WTC11 (cell line): ENCODE results near the gene B3GALT5. TPM values are rescaled to one million over a fixed set of nuclear protein-coding genes. Genes with fewer than 3 reads are reported as not detected.

Source experiments
- ATAC-seq: fragments of 200-7000 bp; cut with Tn5 transposase; 2 replicates; pipeline ENCODE4 v1.10.0; 2021; ENCODE audit warnings: mild to moderate bottlenecking, moderate library complexity
- CTCF ChIA-PET: fragments of 300-600 bp; sonication (Branson Sonifier 250); formaldehyde crosslinking; loops from one replicate; lab custom pipeline; 2021; ENCODE audit warnings: antibody characterized with exemption; lab: Charles Lee
- POLR2A ChIA-PET: fragments of 350-600 bp; sonication (Branson Sonifier 250); formaldehyde crosslinking; loops from one replicate; lab custom pipeline; 2021; ENCODE audit warnings: antibody characterized with exemption; lab: Charles Lee
- DNase-seq: peaks from one replicate; pipeline ENCODE4 v3.0.0; 2021; ENCODE audit warnings: low spot score
- H3K27ac Mint-ChIP-seq: 2 replicates; pipeline ENCODE4 v1.8.0; 2021; ENCODE audit warnings: mixed read lengths
- H3K27me3 Mint-ChIP-seq: 2 replicates; pipeline ENCODE4 v1.8.0; 2021; ENCODE audit warnings: low read depth, mild to moderate bottlenecking, moderate library complexity, mixed read lengths
- H3K36me3 Mint-ChIP-seq: 2 replicates; pipeline ENCODE4 v1.8.0; 2021; ENCODE audit warnings: mixed read lengths
- H3K4me1 Mint-ChIP-seq: 2 replicates; pipeline ENCODE4 v1.8.0; 2022; ENCODE audit warnings: mixed read lengths
- H3K4me3 Mint-ChIP-seq: 2 replicates; pipeline ENCODE4 v1.8.0; 2021; ENCODE audit warnings: mild to moderate bottlenecking, moderate library complexity, mixed read lengths
- H3K9me3 Mint-ChIP-seq: 2 replicates; pipeline ENCODE4 v1.8.0; 2021; ENCODE audit warnings: mixed read lengths
- ATF3 ChIP-seq: sonication (generic); formaldehyde crosslinking; conservative IDR thresholded peaks from 2 replicates; pipeline ENCODE4 v1.8.1; 2022; ENCODE audit warnings: mild to moderate bottlenecking, missing genetic modification reagents
- E2F4 ChIP-seq: sonication (generic); formaldehyde crosslinking; IDR thresholded peaks from 2 replicates; pipeline ENCODE4 v1.8.1; 2022; ENCODE audit warnings: low read depth, mild to moderate bottlenecking, moderate library complexity, missing genetic modification reagents, borderline replicate concordance
- ERG ChIP-seq: fragments of 250-450 bp; sonication (Bioruptor Pico); IDR thresholded peaks from 2 replicates; pipeline ENCODE4 v1.8.0; 2021; ENCODE audit warnings: mild to moderate bottlenecking
- JUN ChIP-seq: sonication (generic); formaldehyde crosslinking; IDR thresholded peaks from 2 replicates; pipeline ENCODE4 v1.8.0; 2023; ENCODE audit warnings: mild to moderate bottlenecking, missing genetic modification reagents
- SP1 ChIP-seq: sonication (generic); formaldehyde crosslinking; conservative IDR thresholded peaks from 2 replicates; pipeline ENCODE4 v1.8.1; 2022; ENCODE audit warnings: missing genetic modification reagents
- TEAD4 ChIP-seq: sonication (generic); formaldehyde crosslinking; IDR thresholded peaks from 2 replicates; pipeline ENCODE4 v1.8.0; 2022; ENCODE audit warnings: mild to moderate bottlenecking, missing genetic modification reagents
- ZNF281 ChIP-seq: sonication (generic); formaldehyde crosslinking; IDR thresholded peaks from 2 replicates; pipeline ENCODE4 v1.8.0; 2023; ENCODE audit warnings: mild to moderate bottlenecking, missing genetic modification reagents
- ZNF416 ChIP-seq: fragments of 250-450 bp; sonication (Bioruptor Pico); IDR thresholded peaks from 2 replicates; pipeline ENCODE4 v1.9.0; 2021; ENCODE audit warnings: mild to moderate bottlenecking, inconsistent platforms
- ZNF532 ChIP-seq: fragments of 250-450 bp; sonication (Bioruptor Pico); IDR thresholded peaks from 2 replicates; pipeline ENCODE4 v1.9.0; 2021; ENCODE audit warnings: mild to moderate bottlenecking, borderline replicate concordance
- total RNA-seq: library from RNA; stranded (reverse); gene quantifications from 3 replicates; pipeline ENCODE4 v1.2.3, GENCODE V29; 2021
- TF ChIP-seq, protein P1 (sequence below): sonication (generic); formaldehyde crosslinking; IDR thresholded peaks from 2 replicates; pipeline ENCODE4 v1.8.1; 2023; ENCODE audit warnings: mild to moderate bottlenecking, missing genetic modification reagents, borderline replicate concordance
- TF ChIP-seq, protein P2 (sequence below): sonication (generic); formaldehyde crosslinking; IDR thresholded peaks from 2 replicates; pipeline ENCODE4 v1.8.0; 2022; ENCODE audit warnings: missing genetic modification reagents
- TF ChIP-seq, protein P3 (sequence below): sonication (generic); formaldehyde crosslinking; IDR thresholded peaks from 2 replicates; pipeline ENCODE4 v1.8.0; 2023; ENCODE audit warnings: missing genetic modification reagents

The B3GALT5 gene
- total RNA-seq, 1 experiment from 2014 or later: 25.8 TPM

GRCh38 chr21:39564200-39564599 lies 48.5 kb upstream of the B3GALT5 start (continued):
- TF ChIP-seq ZNF281 (CRISPR knock-in tag) (no peak), E2F4 (CRISPR knock-in tag) (no peak), JUN (no peak)
- TF ChIP-seq, protein P1, sequence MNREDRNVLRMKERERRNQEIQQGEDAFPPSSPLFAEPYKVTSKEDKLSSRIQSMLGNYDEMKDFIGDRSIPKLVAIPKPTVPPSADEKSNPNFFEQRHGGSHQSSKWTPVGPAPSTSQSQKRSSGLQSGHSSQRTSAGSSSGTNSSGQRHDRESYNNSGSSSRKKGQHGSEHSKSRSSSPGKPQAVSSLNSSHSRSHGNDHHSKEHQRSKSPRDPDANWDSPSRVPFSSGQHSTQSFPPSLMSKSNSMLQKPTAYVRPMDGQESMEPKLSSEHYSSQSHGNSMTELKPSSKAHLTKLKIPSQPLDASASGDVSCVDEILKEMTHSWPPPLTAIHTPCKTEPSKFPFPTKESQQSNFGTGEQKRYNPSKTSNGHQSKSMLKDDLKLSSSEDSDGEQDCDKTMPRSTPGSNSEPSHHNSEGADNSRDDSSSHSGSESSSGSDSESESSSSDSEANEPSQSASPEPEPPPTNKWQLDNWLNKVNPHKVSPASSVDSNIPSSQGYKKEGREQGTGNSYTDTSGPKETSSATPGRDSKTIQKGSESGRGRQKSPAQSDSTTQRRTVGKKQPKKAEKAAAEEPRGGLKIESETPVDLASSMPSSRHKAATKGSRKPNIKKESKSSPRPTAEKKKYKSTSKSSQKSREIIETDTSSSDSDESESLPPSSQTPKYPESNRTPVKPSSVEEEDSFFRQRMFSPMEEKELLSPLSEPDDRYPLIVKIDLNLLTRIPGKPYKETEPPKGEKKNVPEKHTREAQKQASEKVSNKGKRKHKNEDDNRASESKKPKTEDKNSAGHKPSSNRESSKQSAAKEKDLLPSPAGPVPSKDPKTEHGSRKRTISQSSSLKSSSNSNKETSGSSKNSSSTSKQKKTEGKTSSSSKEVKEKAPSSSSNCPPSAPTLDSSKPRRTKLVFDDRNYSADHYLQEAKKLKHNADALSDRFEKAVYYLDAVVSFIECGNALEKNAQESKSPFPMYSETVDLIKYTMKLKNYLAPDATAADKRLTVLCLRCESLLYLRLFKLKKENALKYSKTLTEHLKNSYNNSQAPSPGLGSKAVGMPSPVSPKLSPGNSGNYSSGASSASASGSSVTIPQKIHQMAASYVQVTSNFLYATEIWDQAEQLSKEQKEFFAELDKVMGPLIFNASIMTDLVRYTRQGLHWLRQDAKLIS: no peak

DNA sequence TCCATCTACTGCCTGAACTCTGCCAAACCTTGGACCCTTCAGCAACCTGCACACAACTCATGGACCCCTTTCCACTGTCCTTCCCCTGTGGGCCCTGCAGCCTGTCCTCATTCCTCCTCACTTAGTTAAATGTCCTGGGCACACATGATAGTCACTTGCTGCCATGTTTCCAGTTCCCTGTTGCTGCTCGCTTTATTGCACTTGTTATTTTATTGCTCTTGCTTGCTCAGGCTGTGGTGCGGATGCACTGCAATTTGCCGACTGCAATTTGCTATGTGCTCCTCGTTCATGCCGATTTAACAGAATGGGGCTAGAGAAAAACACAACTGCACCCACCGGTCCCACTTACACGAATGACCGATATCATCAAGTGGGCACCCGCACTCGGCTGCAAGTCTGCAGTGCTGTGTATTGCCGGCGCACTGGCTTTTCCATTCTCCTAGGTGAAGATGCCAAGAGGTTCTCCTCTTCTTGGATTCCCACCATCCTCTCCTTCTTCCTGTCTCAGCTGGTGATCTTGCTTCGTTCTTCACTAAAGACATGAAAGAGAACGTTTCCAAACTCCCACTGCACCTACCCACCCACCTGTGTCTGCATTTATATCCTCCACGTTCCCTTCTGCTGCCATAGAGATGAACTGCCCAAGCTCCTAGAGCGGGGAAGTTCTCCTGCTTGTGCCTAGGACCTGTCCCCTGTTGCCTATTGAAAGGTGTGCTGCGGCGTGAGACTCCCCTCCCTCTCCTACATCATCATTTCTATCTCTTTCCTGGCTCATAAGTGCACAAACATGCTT lies 45.4 kb upstream of the B3GALT5 start:
- H3K36me3 Mint-ChIP-seq: no peaks in the 10 kb centered on the region
- H3K27me3 Mint-ChIP-seq: no peaks in the 10 kb centered on the region
- H3K4me1 Mint-ChIP-seq: peaks cover 14% of the 10 kb centered on the region
- ATAC-seq: no peak
- POLR2A ChIA-PET: no interaction called here
- no peak for TF ChIP-seq TEAD4 (CRISPR knock-in tag)
- TF ChIP-seq, protein P2, sequence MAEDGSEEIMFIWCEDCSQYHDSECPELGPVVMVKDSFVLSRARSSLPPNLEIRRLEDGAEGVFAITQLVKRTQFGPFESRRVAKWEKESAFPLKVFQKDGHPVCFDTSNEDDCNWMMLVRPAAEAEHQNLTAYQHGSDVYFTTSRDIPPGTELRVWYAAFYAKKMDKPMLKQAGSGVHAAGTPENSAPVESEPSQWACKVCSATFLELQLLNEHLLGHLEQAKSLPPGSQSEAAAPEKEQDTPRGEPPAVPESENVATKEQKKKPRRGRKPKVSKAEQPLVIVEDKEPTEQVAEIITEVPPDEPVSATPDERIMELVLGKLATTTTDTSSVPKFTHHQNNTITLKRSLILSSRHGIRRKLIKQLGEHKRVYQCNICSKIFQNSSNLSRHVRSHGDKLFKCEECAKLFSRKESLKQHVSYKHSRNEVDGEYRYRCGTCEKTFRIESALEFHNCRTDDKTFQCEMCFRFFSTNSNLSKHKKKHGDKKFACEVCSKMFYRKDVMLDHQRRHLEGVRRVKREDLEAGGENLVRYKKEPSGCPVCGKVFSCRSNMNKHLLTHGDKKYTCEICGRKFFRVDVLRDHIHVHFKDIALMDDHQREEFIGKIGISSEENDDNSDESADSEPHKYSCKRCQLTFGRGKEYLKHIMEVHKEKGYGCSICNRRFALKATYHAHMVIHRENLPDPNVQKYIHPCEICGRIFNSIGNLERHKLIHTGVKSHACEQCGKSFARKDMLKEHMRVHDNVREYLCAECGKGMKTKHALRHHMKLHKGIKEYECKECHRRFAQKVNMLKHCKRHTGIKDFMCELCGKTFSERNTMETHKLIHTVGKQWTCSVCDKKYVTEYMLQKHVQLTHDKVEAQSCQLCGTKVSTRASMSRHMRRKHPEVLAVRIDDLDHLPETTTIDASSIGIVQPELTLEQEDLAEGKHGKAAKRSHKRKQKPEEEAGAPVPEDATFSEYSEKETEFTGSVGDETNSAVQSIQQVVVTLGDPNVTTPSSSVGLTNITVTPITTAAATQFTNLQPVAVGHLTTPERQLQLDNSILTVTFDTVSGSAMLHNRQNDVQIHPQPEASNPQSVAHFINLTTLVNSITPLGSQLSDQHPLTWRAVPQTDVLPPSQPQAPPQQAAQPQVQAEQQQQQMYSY (CRISPR knock-in tag): 0 out of 2 replicates have a peak, but pooled peaks have one; percentile 9
- CTCF ChIA-PET: interaction anchor here (1.9 kb wide), 1 partner anchor 14 kb away, joined by 10 read pairs; no protein-coding TSS in a partner anchor
- no peak for DNase-seq
- H3K9me3 Mint-ChIP-seq: peaks cover 1% of the 10 kb centered on the region; the same call in 1 of the 2 replicates
- no peak overlapping the region for H3K27ac Mint-ChIP-seq
- H3K4me3 Mint-ChIP-seq: no peak overlapping the region

DNA sequence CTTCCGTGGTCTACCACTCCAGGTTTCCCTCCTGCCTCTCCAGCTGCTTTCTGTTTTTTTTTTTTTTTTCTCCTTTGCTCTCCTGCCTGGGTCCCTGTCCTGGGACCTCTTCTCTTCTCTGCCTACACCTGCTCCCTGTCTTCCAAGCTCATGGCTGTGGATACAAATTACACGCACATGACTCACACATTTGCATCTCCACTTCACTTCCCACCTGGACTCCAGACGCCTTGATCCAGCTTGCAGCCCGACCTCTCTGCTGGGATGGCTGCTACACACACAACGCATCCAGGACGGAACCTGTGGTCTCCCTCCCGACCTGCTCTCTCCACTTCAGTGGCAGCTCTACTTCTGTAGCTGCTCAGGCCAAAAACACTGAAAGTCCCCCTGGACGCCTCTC lies 44.4 kb upstream of the B3GALT5 start:
- H3K27me3 Mint-ChIP-seq: no peaks in the 10 kb centered on the region
- CTCF ChIA-PET: interaction anchor here (0.7 to 1.9 kb wide), 2 partner anchors 13 to 37 kb away, joined by 3 to 10 read pairs; no protein-coding TSS in a partner anchor
- POLR2A ChIA-PET: no interaction called here
- DNase-seq: no peak
- H3K9me3 Mint-ChIP-seq: peaks cover 11% of the 10 kb centered on the region; the same call in 1 of the 2 replicates
- H3K36me3 Mint-ChIP-seq: no peaks in the 10 kb centered on the region; the same call in 1 of the 2 replicates
- peak; percentile 62 for ATAC-seq
- no peak overlapping the region for H3K4me3 Mint-ChIP-seq
- H3K27ac Mint-ChIP-seq: no peak overlapping the region
- peaks cover 8% of the 10 kb centered on the region for H3K4me1 Mint-ChIP-seq
- no peak for TF ChIP-seq ZNF532 (CRISPR knock-in tag)
- TF ChIP-seq ZNF416: no peak
- no peak for TF ChIP-seq ERG (CRISPR knock-in tag)
- TF ChIP-seq, protein P3, sequence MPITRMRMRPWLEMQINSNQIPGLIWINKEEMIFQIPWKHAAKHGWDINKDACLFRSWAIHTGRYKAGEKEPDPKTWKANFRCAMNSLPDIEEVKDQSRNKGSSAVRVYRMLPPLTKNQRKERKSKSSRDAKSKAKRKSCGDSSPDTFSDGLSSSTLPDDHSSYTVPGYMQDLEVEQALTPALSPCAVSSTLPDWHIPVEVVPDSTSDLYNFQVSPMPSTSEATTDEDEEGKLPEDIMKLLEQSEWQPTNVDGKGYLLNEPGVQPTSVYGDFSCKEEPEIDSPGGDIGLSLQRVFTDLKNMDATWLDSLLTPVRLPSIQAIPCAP (CRISPR knock-in tag): no peak
- no peak for TF ChIP-seq ATF3
- no peak for TF ChIP-seq JUN
- no peak for TF ChIP-seq SP1 (CRISPR knock-in tag)
